Stomach (tissue), 9 donors: ENCODE measurements around the gene CYP4F22. TPM values are rescaled to one million over a fixed set of nuclear protein-coding genes. Genes with fewer than 3 reads are reported as not detected.
A peak's percentile ranks its signal among the peaks of the same experiment; 100 is the strongest.

Source experiments
- DNase-seq, 2 donors: peaks; one replicate each; pipeline versions ENCODE4 v3.0.0 to v3.0.0-alpha.2; 2013 to 2019
- H3K27ac ChIP-seq, 5 donors: fragments of 200-600 bp in 4 of 5; sonication (generic) in 4 of 5; one replicate each; pipeline ENCODE4 v1.5.1; 2013 to 2019; ENCODE audit warnings: mild to moderate bottlenecking in 1 of 5, moderate library complexity in 1 of 5
- H3K27me3 ChIP-seq, 3 donors: fragments of 200-600 bp; sonication (generic); one replicate each; pipeline ENCODE4 v1.5.1; 2017 to 2019; ENCODE audit warnings: mixed run types in 1 of 3
- H3K36me3 ChIP-seq, 4 donors: fragments of 200-600 bp; sonication (generic); 1 replicate in 3 of 4; 2 replicates in 1 of 4; pipeline ENCODE4 v1.5.1; 2016 to 2019
- H3K4me1 ChIP-seq, 4 donors: fragments of 200-600 bp; sonication (generic); one replicate each; pipeline ENCODE4 v1.5.1; 2016 to 2019
- H3K4me3 ChIP-seq, 4 donors: fragments of 200-600 bp; sonication (generic) in 3 of 4; one replicate each; pipeline ENCODE4 v1.5.1; 2016 to 2019; ENCODE audit warnings: mild to moderate bottlenecking in 1 of 4
- H3K9me3 ChIP-seq, 4 donors: fragments of 200-600 bp; sonication (generic); one replicate each; pipeline ENCODE4 v1.5.1; 2016 to 2019
- EP300 ChIP-seq: sonication (generic); formaldehyde crosslinking; IDR thresholded peaks from one replicate; pipeline ENCODE4 v1.6.1; 2017; ENCODE audit warnings: antibody characterized with exemption
- POLR2A ChIP-seq, 4 donors: fragments of 450-650 bp; IDR thresholded peaks; one replicate each; pipeline ENCODE4 v1.6.1; 2016; ENCODE audit warnings: antibody characterized with exemption in 4 of 4, control low read depth in 2 of 4, mild to moderate bottlenecking in 1 of 4, moderate library complexity in 1 of 4
- POLR2AphosphoS5 ChIP-seq, 3 donors: sonication (generic); formaldehyde crosslinking; IDR thresholded peaks; one replicate each; pipeline ENCODE4 v1.6.1; 2016; ENCODE audit warnings: antibody characterized with exemption in 3 of 3
- WGBS, 5 donors: extraction: QIAGEN DNeasy Blood & Tissue Kit in 3 of 5; methylation state at CpG; one replicate each; pipeline versions ENCODE4 v1.1.5 to v1.1.7; 2013 to 2018; 5-methylcytosine and 5-hydroxymethylcytosine counted together
- intact Hi-C: fragments of 100-400 bp; cut with DNase I; formaldehyde crosslinking; loops from one replicate; pipeline ENCODE4 v1.15.1; 2023; ENCODE audit warnings: low total_unique reads
- polyA plus RNA-seq, 3 donors: library from polyadenylated mRNA; stranded (reverse); fragments of 200-250 nt; gene quantifications; one replicate each; pipeline ENCODE4 v1.2.3, GENCODE V29; 2013
- total RNA-seq, 5 donors: library from RNA; depleted of rRNA; stranded (reverse); fragments of >200 nt; gene quantifications; one replicate each; pipeline versions ENCODE4 v1.1.0 to v1.2.3, GENCODE V29; 2014 to 2016
- TF ChIP-seq, protein P1 (sequence below), 7 experiments: fragments of 450-650 bp in 4 of 7; fragments of 200-600 bp in 3 of 7; sonication (generic) in 3 of 7; IDR thresholded peaks; one replicate each; pipeline ENCODE4 v1.5.1; 2016 to 2019; ENCODE audit warnings: antibody characterized with exemption in 7 of 7, control low read depth in 2 of 7, mild to moderate bottlenecking in 1 of 7
- donor health status: healthy with polysubstance abuse.
- donor health status: Bipolar disorder and iron deficiency.
- donor health status: healthy.

The CYP4F22 gene
- total and polyA plus RNA-seq, 8 donors: 0.12 to 21.6 (median 0.71) TPM; not detected in 2

DNA sequence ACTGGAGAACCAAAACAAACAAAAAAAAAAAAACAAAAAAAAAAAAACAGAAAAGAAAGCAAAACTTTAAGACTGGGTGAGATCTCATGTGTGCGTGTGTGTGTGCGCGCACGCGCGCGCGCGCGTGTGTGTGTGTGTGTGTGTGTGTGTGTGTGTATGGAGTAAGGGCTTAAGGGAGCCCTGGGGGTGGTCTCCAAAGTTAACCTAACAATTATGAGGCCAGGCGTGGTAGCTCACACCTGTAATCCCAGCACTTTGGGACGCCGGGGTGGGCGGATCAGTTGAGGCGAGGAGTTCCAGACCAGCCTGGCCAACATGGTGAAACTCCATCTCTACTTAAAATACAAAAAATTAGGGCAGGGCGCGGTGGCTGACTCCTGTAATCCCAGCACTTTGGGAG is 46.7 kb downstream of the CYP4F22 start:
- 50 to 72% (median 52%) methylated on average over 17 of the region's 17 CpGs for WGBS, 5 donors
- H3K27ac ChIP-seq: no peak overlapping the region

GRCh38 chr19:15555759-15556633 is 47.7 kb downstream of the CYP4F22 start:
- WGBS, 5 donors: 1 to 2% (median 1%) methylated on average over 38 to 49 of the region's 49 CpGs
- H3K36me3 ChIP-seq: no peaks in the 10 kb centered on the region
- H3K4me3 ChIP-seq: peak overlapping the region; percentile 31 to 47 (median 35)
- peak; percentile 88 to 95 for DNase-seq
- no peaks in the 10 kb centered on the region for H3K9me3 ChIP-seq
- H3K4me1 ChIP-seq: peaks cover 15 to 25% (median 18%) of the 10 kb centered on the region in 4 donors
- intact Hi-C loops: loop anchor here (5.0 to 10.0 kb wide), 2 partner anchors 101 to 379 kb away; no protein-coding TSS in a partner anchor
- peak in 2 of 3 donors; percentile 20 to 54 for TF ChIP-seq POLR2AphosphoS5 (IDR thresholded peaks at IDR 0.05)
- TF ChIP-seq, protein P1, sequence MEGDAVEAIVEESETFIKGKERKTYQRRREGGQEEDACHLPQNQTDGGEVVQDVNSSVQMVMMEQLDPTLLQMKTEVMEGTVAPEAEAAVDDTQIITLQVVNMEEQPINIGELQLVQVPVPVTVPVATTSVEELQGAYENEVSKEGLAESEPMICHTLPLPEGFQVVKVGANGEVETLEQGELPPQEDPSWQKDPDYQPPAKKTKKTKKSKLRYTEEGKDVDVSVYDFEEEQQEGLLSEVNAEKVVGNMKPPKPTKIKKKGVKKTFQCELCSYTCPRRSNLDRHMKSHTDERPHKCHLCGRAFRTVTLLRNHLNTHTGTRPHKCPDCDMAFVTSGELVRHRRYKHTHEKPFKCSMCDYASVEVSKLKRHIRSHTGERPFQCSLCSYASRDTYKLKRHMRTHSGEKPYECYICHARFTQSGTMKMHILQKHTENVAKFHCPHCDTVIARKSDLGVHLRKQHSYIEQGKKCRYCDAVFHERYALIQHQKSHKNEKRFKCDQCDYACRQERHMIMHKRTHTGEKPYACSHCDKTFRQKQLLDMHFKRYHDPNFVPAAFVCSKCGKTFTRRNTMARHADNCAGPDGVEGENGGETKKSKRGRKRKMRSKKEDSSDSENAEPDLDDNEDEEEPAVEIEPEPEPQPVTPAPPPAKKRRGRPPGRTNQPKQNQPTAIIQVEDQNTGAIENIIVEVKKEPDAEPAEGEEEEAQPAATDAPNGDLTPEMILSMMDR (IDR thresholded peaks at IDR 0.05): peak in 5 of 7 experiments; percentile 52 to 90 (median 68)
- TF ChIP-seq EP300: no peak
- no peak for TF ChIP-seq POLR2A (IDR thresholded peaks at IDR 0.05)
- peak overlapping the region in 3 of 5 donors; percentile 42 to 68 (median 44) for H3K27ac ChIP-seq
- peaks cover 0 to 84% (median 12%) of the 10 kb centered on the region in 3 donors for H3K27me3 ChIP-seq

More for the DNA sequence above, 46.7 kb downstream of the CYP4F22 start:
- no peak for TF ChIP-seq POLR2AphosphoS5 (IDR thresholded peaks at IDR 0.05)
- no peak for TF ChIP-seq EP300
- no peaks in the 10 kb centered on the region for H3K36me3 ChIP-seq
- H3K4me1 ChIP-seq: peaks cover 18 to 30% (median 22%) of the 10 kb centered on the region in 4 donors
- no peak for DNase-seq
- peaks cover 0 to 86% (median 22%) of the 10 kb centered on the region in 3 donors for H3K27me3 ChIP-seq
- no peaks in the 10 kb centered on the region for H3K9me3 ChIP-seq
- H3K4me3 ChIP-seq: peak overlapping the region in 1 of 4 donors; percentile 47
- intact Hi-C loops: loop anchor here (5.0 to 10.0 kb wide), 2 partner anchors 100 to 378 kb away; no protein-coding TSS in a partner anchor

- Histone ChIP-seq H3K36me3 (no peaks in the 10 kb centered on the region), H3K27me3 (peaks cover 0 to 84% (median 5%) of the 10 kb centered on the region in 3 donors), H3K27ac (no peak overlapping the region), H3K4me1 (peaks cover 8 to 18% (median 12%) of the 10 kb centered on the region in 4 donors), H3K9me3 (no peaks in the 10 kb centered on the region), H3K4me3 (peak overlapping the region in 2 of 4 donors; percentile 36 to 47)
- no peak for DNase-seq
- 0 to 3% (median 1%) methylated on average over 7 of the region's 7 CpGs for WGBS, 5 donors
- TF ChIP-seq, protein P1 (IDR thresholded peaks at IDR 0.05): no peak
- TF ChIP-seq EP300 (no peak), POLR2AphosphoS5 (IDR thresholded peaks at IDR 0.05) (no peak), POLR2A (IDR thresholded peaks at IDR 0.05) (no peak)
- intact Hi-C loops: loop anchor here (5.0 to 10.0 kb wide), 2 partner anchors 102 to 379 kb away; no protein-coding TSS in a partner anchor
Observed at GRCh38 chr19:15556634-15557181, 48.4 kb downstream of the CYP4F22 start.

DNA sequence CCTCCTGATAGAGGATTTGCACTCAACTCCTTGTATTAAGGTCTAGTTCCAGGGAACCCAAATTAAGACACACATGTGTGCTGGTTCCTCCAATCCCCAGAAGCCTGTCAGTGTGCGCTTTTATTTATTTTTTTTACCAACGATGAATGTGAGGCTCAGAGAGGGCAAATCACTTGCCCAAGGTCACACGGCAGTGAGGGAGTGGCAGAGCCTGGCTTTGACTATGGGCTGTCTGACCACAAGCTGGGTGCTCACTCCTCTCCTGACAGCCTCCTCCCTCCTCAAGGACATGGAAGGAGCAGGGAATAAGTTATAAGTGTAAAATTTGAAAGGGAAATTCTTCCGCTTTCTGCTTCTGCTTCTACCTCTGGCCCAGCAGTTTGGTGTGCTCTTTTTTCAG is 48.9 kb downstream of the CYP4F22 start:
- no peak overlapping the region for H3K27ac ChIP-seq
- DNase-seq: no peak
- intact Hi-C loops: loop anchor here (5.0 to 10.0 kb wide), 2 partner anchors 102 to 380 kb away; no protein-coding TSS in a partner anchor
- TF ChIP-seq, protein P1 (IDR thresholded peaks at IDR 0.05): no peak
- no peak for TF ChIP-seq POLR2A (IDR thresholded peaks at IDR 0.05)
- no peak for TF ChIP-seq EP300
- no peak for TF ChIP-seq POLR2AphosphoS5 (IDR thresholded peaks at IDR 0.05)
- H3K9me3 ChIP-seq: no peaks in the 10 kb centered on the region
- no peak overlapping the region for H3K4me3 ChIP-seq
- H3K27me3 ChIP-seq: peaks cover 0 to 84% (median 3%) of the 10 kb centered on the region in 3 donors
- H3K36me3 ChIP-seq: no peaks in the 10 kb centered on the region
- peaks cover 8 to 16% (median 12%) of the 10 kb centered on the region in 4 donors for H3K4me1 ChIP-seq
- 72 to 80% (median 79%) methylated on average over 4 of the region's 4 CpGs for WGBS, 5 donors
